HG03378 (cell line): Measurements from ENCODE around the gene TOX2.

Experiments used
- ATAC-seq: cut with Tn5 transposase; IDR thresholded peaks from one replicate; pipeline ENCODE4 v1.9.1; 2021; ENCODE audit warnings: mild to moderate bottlenecking, moderate library complexity; ENCODE audit not compliant: unreplicated experiment

Gene TOX2

GRCh38 chr20:44016525-44016924 is 101.9 kb downstream of the TOX2 start:
- ATAC-seq = no peak

GRCh38 chr20:44017211-44017610 is 102.6 kb downstream of the TOX2 start:
- no peak for ATAC-seq

GRCh38 chr20:44017905-44018258 is 103.2 kb downstream of the TOX2 start:
- no peak for ATAC-seq

- ATAC-seq = no peak
Measured at GRCh38 chr20:44018259-44018941, 103.7 kb downstream of the TOX2 start.

- ATAC-seq = no peak
Measured at GRCh38 chr20:44018942-44019637, 104.4 kb downstream of the TOX2 start.

- ATAC-seq = no peak
Measured at GRCh38 chr20:44019638-44020335, 105.1 kb downstream of the TOX2 start.

GRCh38 chr20:44020406-44021148 is 105.9 kb downstream of the TOX2 start:
- ATAC-seq = no peak

- no peak for ATAC-seq
Measured at GRCh38 chr20:44021186-44021585, 106.5 kb downstream of the TOX2 start.

- ATAC-seq = no peak
Measured at GRCh38 chr20:44021900-44022299, 107.2 kb downstream of the TOX2 start.

- ATAC-seq = no peak
Measured at GRCh38 chr20:44022464-44022863, 107.8 kb downstream of the TOX2 start.

GRCh38 chr20:44023515-44024371 is 109.1 kb downstream of the TOX2 start:
- no peak for ATAC-seq

GRCh38 chr20:44024820-44025580 is 110.3 kb downstream of the TOX2 start:
- ATAC-seq = no peak

GRCh38 chr20:44025756-44026155 is 111.1 kb downstream of the TOX2 start:
- no peak for ATAC-seq

GRCh38 chr20:44026647-44027342 is 112.1 kb downstream of the TOX2 start:
- no peak for ATAC-seq

- ATAC-seq = no peak
Measured at GRCh38 chr20:44027343-44028002, 112.8 kb downstream of the TOX2 start.

- no peak for ATAC-seq
Measured at GRCh38 chr20:44028003-44028730, 113.5 kb downstream of the TOX2 start.

- ATAC-seq = peak; percentile 80
Measured at GRCh38 chr20:44028868-44029847, 114.5 kb downstream of the TOX2 start.
